Activated T-cell treated with anti-CD3 and anti-CD28 coated beads, Interleukin-2, amount 50 U/mL, for 24 hours (primary cell): ENCODE data around the gene POLRMT.
"Not testable (repeated sequence)": the region's sequence is repeated elsewhere in the genome, so short reads cannot be mapped to it uniquely, and the experiment has no call there.

Experiments used
- DNase-seq: peaks from one replicate; pipeline ENCODE4 v3.0.0-alpha.2; 2020
- H3K27ac Mint-ChIP-seq: 2 replicates; pipeline ENCODE4 v1.8.0; 2020; ENCODE audit warnings: mild to moderate bottlenecking, mixed read lengths
- H3K27me3 Mint-ChIP-seq: 2 replicates; pipeline ENCODE4 v1.8.0; 2020; ENCODE audit warnings: mixed read lengths
- H3K36me3 Mint-ChIP-seq: 2 replicates; pipeline ENCODE4 v1.8.0; 2020; ENCODE audit warnings: low read depth, mixed read lengths
- H3K4me1 Mint-ChIP-seq: 2 replicates; pipeline ENCODE4 v1.8.0; 2020; ENCODE audit warnings: low read depth, mixed read lengths
- H3K4me3 Mint-ChIP-seq: 2 replicates; pipeline ENCODE4 v1.8.0; 2020; ENCODE audit warnings: mild to moderate bottlenecking, moderate library complexity, mixed read lengths
- H3K9me3 Mint-ChIP-seq: 2 replicates; pipeline ENCODE4 v1.8.0; 2020; ENCODE audit warnings: mixed read lengths

Gene POLRMT

GRCh38 chr19:605061-605971, 28.0 kb downstream of the POLRMT start:
- Mint-ChIP-seq H3K27ac (peak overlapping the region; percentile 55), H3K4me3 (peak overlapping the region; percentile 65)
- H3K36me3 Mint-ChIP-seq, H3K4me1 Mint-ChIP-seq, H3K9me3 Mint-ChIP-seq, H3K27me3 Mint-ChIP-seq, DNase-seq: not testable (repeated sequence)

GRCh38 chr19:604355-604754, 29.0 kb downstream of the POLRMT start:
- H3K4me3 Mint-ChIP-seq: no peak overlapping the region
- H3K27me3 Mint-ChIP-seq: no peaks in the 10 kb centered on the region
- no peaks in the 10 kb centered on the region for H3K36me3 Mint-ChIP-seq
- DNase-seq: no peak
- no peaks in the 10 kb centered on the region for H3K9me3 Mint-ChIP-seq
- H3K27ac Mint-ChIP-seq: no peak overlapping the region
- H3K4me1 Mint-ChIP-seq: peaks cover 2% of the 10 kb centered on the region

DNA sequence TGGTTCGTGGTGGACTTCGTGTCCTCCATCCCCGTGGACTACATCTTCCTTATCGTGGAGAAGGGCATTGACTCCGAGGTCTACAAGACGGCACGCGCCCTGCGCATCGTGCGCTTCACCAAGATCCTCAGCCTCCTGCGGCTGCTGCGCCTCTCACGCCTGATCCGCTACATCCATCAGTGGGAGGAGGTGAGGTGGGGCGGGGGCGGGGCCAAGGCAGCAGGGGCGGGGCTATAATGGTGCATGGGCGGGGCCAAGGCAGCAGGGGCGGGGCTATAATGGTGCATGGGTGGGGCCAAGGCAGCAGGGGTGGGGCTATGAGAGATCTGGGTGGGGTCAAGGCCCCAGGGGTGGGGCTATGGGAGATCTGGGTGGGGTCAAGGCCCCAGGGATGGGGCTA, 29.6 kb downstream of the POLRMT start:
- DNase-seq, H3K9me3 Mint-ChIP-seq, H3K36me3 Mint-ChIP-seq: not testable (repeated sequence)

GRCh38 chr19:603302-603639, 30.1 kb downstream of the POLRMT start:
- H3K4me3 Mint-ChIP-seq, H3K36me3 Mint-ChIP-seq, H3K27me3 Mint-ChIP-seq, H3K27ac Mint-ChIP-seq, DNase-seq, H3K4me1 Mint-ChIP-seq, H3K9me3 Mint-ChIP-seq: not testable (repeated sequence)

More for the DNA sequence above, 29.6 kb downstream of the POLRMT start:
- H3K4me3 Mint-ChIP-seq, H3K4me1 Mint-ChIP-seq, H3K27ac Mint-ChIP-seq, H3K27me3 Mint-ChIP-seq: not testable (repeated sequence)

DNA sequence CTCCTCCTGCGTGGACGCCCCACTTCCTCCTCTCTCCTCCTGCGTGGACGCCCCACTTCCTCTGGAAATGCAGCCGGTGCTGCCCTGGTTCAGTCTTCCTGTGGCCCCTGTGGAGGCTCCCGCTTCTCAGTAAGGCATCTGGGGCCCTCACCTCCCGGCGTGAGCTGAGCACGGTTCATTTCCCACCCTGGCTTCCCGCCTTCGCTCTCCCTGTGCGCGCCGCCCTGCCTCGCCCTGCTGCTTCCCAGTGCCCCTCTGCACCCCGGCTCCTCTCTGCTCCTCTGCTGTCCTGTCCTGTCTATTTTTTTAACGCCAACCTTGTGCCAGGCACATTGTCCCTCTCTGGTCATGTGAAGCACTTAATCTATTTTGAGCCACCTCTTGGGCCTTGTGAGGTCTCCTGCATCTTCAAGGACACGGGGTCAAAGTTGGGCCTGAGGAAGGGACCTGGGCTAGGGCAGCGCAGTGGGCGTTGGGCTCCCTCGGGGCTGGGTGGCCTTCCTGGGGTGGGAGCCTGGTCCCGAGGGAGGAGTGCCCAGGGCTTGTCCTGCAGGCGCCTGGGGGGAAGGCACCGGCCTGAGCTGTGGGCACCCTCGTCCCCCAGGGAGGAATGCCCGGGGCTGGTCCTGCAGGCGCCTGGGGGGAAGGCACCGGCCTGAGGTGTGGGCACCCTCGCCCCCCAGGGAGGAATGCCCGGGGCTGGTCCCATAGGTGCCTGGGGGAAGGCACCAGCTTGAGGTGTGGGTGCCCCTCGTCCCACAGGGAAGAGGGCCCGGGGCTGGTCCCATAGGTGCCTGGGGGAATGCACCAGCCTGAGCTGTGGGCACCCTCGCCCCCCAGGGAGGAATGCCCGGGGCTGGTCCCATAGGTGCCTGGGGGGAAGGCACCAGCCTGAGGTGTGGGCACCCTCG, 30.7 kb downstream of the POLRMT start:
- Mint-ChIP-seq H3K4me1 (peaks cover 1% of the 10 kb centered on the region), H3K27me3 (no peaks in the 10 kb centered on the region), H3K36me3 (no peaks in the 10 kb centered on the region), H3K27ac (no peak overlapping the region), H3K4me3 (no peak overlapping the region), H3K9me3 (no peaks in the 10 kb centered on the region)
- no peak for DNase-seq

DNA sequence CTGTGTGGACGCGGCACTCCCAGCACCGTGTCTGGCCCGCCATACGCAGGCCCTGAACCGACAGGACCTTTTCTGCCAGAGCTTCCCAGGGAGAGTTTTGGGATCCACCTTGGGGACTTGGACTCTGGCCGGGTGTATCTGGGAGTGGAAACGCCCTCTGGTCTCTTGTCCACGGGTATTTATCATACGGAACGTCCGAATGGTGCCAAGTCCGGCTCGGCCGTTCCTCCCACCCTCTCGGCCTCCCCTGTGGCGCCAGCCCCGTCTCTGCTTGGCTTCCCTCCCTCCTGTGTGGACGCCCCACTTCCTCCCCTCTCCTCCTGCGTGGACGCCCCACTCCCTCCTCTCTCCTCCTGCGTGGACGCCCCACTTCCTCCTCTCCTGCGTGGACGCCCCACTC, 31.5 kb downstream of the POLRMT start:
- no peak for DNase-seq
- peaks cover 1% of the 10 kb centered on the region for H3K4me1 Mint-ChIP-seq
- H3K36me3 Mint-ChIP-seq: no peaks in the 10 kb centered on the region
- H3K9me3 Mint-ChIP-seq: no peaks in the 10 kb centered on the region
- H3K27me3 Mint-ChIP-seq: no peaks in the 10 kb centered on the region
- no peak overlapping the region for H3K27ac Mint-ChIP-seq
- no peak overlapping the region for H3K4me3 Mint-ChIP-seq

GRCh38 chr19:601310-601709, 32.0 kb downstream of the POLRMT start:
- Mint-ChIP-seq H3K27me3 (no peaks in the 10 kb centered on the region), H3K4me3 (no peak overlapping the region), H3K36me3 (no peaks in the 10 kb centered on the region), H3K4me1 (peaks cover 1% of the 10 kb centered on the region), H3K27ac (no peak overlapping the region), H3K9me3 (no peaks in the 10 kb centered on the region)
- no peak for DNase-seq

DNA sequence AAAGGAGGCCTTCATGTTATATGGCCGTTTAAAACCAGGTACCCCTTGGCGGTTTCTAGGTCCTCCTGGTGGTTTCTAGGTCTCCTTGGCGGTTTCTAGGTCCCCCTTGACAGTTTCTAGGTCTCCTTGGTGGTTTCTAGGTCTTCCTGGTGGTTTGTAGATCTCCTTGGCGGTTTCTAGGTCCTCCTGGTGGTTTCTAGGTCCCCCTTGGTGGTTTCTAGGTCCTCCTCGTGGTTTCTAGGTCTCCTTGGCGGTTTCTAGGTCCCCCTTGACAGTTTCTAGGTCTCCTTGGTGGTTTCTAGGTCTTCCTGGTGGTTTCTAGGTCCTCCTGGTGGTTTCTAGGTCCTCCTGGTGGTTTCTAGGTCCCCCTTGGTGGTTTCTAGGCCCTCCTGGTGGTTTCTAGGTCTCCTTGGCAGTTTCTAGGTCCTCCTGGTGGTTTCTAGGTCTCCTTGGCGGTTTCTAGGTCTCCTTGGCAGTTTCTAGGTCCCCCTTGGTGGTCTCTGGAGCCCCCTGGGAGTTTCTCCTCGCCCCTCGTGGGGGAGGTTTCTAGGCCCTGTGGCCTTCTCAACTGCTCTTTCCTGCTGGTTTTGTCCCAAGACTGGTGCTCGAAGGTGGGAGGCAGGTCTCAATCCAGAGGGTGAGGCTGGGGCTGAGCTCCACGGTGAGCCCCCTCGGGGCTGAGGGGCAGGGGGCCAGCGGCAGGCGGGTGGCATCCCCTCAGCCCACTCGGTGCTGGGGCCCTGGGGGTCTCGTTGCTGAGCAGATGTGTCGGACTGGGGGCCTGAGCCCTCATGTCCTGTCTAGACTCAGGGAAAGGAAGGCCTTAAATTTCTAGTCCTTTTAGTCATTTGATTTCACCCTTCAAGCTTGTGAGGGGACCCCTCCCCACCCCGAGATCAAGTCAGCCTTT, 35.7 kb downstream of the POLRMT start:
- Mint-ChIP-seq H3K4me1 (no peaks in the 10 kb centered on the region), H3K4me3 (no peak overlapping the region), H3K27ac (no peak overlapping the region), H3K9me3 (no peaks in the 10 kb centered on the region), H3K27me3 (peaks cover 12% of the 10 kb centered on the region), H3K36me3 (no peaks in the 10 kb centered on the region)
- DNase-seq: no peak

DNA sequence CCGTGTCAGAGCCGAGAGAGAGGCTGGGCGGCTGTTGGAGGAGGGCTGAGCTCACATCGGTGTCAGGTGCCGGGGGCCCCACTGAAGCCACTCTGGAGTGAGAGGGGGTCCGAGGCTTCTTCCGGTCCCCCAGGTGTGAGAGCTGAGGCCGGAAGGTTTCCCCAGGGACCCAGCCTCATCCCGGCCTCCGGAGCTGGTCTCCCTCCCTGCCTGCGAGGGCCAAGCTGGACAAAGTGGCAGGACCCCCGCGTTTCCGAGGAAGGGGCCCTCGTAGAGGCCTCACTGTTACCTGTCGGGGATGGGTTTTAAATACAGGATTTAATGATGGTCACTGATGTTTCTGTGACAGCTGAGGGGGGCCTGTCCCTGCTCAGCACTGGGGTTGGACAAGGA, 37.1 kb downstream of the POLRMT start:
- DNase-seq: no peak
- Mint-ChIP-seq H3K36me3 (no peaks in the 10 kb centered on the region), H3K4me3 (no peak overlapping the region), H3K9me3 (no peaks in the 10 kb centered on the region), H3K4me1 (peaks cover under 1% of the 10 kb centered on the region), H3K27me3 (peaks cover 25% of the 10 kb centered on the region), H3K27ac (no peak overlapping the region)

DNA sequence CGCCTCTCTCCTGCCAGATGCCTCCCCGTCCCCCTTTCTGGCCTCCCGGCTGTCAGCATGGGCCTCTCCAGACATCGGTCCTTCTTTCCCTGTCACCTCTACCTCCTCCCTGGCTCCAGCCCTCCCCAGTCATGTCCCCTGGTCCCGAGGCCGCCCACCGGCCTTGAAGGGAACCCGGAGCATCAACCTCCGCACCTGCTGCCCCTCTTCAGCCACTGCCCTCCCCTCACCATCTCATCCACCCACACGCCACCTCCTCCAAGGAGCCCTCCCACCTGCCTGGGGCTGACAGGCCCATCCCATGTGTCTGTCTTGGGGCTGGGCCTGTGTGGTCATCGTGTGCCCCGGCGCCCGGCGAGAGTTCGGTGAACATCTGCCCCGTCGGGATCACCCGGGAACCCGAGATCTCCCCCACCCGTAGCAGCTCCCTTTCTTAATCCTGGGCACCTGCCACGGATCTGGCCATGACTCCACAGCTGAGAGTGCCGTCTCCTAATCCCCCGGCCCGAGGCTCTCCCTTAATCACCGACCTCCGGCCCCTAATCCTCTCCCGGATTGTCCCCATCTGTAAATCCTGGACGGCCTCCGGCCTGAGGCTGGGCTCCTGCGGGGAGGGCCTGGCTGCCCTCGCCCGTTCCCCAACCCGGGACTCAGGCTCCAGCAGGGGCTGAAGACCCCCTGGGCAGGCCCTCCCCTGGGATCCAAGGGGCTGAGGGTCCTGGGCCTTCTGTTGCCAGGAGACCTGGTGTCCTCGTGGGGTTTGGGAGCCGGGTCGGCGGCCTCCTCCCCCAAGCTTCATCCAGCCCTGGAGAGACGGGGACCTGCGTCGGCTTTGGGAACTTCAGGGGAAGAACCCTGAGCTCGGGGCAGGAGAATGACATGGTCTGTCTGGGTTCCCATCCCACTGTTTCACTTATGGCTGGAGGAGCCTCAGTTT, 37.7 kb downstream of the POLRMT start:
- no peak overlapping the region for H3K4me3 Mint-ChIP-seq
- peaks cover 28% of the 10 kb centered on the region for H3K27me3 Mint-ChIP-seq
- no peak for DNase-seq
- H3K36me3 Mint-ChIP-seq: no peaks in the 10 kb centered on the region
- no peak overlapping the region for H3K27ac Mint-ChIP-seq
- peaks cover 3% of the 10 kb centered on the region for H3K4me1 Mint-ChIP-seq
- no peaks in the 10 kb centered on the region for H3K9me3 Mint-ChIP-seq

DNA sequence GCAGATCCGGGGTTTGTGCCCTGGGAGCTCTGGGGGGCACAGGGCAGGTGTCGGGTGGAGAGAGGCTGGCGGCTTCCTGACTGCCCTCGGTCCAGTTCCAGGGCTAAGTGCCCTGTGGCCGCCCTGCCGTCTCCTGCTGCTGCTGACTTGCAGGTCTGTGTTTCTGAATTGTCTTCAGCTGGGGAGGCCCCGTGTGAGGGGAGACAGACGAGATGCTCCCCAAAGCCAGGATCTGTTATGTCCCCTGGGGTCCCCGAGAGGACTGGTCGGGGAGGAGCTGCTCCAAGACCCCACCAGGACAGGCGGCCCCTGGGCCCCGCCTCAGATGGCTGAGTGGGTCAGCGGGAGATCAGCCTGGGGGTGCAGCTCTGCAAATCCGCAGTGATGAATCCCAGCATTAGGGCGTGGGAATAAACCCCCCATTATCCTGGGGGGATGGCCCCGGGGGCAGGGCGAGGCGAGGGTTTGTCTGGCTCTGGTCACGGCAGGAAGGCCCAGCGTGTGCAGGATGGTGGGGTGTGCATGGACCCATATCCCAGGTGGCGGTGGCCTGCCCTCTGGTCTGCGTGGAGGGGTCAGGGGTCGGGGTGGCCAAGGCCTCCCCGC, 39.0 kb downstream of the POLRMT start:
- peaks cover 3% of the 10 kb centered on the region for H3K4me1 Mint-ChIP-seq
- H3K9me3 Mint-ChIP-seq: no peaks in the 10 kb centered on the region
- no peak overlapping the region for H3K27ac Mint-ChIP-seq
- DNase-seq: no peak
- H3K36me3 Mint-ChIP-seq: no peaks in the 10 kb centered on the region
- H3K27me3 Mint-ChIP-seq: peaks cover 30% of the 10 kb centered on the region
- H3K4me3 Mint-ChIP-seq: no peak overlapping the region

DNA sequence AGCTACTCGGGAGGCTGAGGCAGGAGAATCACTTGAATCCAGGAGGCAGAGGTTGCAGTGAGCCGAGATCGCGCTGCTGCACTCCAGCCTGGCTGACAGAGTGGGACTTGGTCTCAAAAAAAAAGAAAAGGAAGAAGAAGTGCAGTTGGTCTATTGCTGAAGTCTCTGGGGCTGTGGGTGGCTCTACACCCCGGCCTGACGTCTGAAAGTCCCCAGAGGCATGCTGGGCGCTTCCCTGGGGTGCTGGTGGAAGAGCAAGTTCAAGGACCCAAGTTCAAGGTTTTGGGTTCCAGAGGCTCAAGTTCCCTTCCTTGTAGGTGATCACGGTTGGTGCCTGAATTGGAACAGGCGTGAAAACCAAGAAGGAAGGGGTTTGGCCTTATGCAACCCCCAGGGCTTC, 39.8 kb downstream of the POLRMT start:
- Mint-ChIP-seq H3K4me3 (no peak overlapping the region), H3K27me3 (peaks cover 38% of the 10 kb centered on the region), H3K27ac (no peak overlapping the region), H3K9me3 (no peaks in the 10 kb centered on the region), H3K4me1 (peaks cover 7% of the 10 kb centered on the region), H3K36me3 (no peaks in the 10 kb centered on the region)
- DNase-seq: no peak

DNA sequence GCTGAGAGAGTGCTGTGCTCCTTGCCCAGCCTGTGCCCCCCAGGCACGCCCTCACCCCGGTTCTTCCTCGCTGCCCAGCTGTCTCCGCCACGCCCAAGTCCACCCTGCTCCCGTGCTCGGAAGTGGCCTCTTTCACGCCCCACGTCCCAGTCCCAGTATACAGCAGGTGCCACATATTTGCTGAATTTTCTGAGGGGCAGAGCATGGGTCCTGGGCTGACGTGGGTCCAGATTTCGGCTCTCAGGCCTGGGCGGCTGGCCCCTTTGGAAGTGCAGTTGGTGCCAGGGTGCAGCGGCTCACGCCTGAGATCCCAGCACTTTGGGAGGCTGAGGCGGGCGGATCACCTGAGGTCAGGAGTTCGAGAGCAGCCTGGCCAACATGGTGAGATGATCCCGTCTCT, 40.3 kb downstream of the POLRMT start:
- Mint-ChIP-seq H3K27me3 (peaks cover 41% of the 10 kb centered on the region), H3K36me3 (no peaks in the 10 kb centered on the region), H3K4me3 (no peak overlapping the region), H3K27ac (no peak overlapping the region), H3K4me1 (peaks cover 9% of the 10 kb centered on the region), H3K9me3 (no peaks in the 10 kb centered on the region)
- DNase-seq: no peak
